HG03460 (cell line): ENCODE results near the gene MYMX.

Source experiments
- ATAC-seq: cut with Tn5 transposase; IDR thresholded peaks from one replicate; pipeline ENCODE4 v1.9.1; 2021; ENCODE audit not compliant: unreplicated experiment

MYMX gene

DNA sequence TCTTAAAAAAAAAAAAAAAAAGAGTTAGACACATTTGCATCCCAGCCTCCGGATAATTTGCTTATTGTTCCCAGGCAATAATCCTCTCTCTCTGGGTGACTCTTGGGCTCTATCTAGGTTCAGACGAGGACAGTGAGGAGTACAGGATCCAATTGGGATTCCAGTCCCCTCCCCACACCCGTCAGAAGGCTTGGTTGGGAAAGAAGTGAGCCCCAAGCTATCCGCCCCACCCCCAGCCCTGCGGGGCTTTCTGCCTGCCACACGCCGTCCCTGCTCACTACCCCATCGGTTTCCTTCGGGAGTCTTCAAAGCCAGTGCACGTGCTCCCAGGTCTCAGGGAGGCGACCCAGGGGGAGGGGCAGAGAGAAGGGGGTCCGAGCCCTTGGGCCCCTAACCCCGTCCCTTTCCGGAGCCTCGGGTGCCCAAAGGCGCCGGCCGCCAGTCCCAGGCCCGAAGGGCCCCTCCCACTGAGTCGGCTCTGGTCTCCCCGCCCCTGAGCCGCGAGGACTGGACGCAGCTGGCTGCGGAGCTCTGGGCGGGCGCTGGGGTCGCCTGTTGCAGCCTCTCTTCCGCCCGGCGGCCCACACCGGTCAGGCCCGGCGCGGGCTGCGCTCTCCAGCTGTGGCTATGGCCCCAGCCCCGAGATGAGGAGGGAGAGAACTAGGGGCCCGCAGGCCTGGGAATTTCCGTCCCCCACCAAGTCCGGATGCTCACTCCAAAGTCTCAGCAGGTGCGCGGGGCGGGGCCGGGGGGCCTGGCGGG lies 2.5 kb downstream of the MYMX start:
- ATAC-seq, result peak; percentile 51

DNA sequence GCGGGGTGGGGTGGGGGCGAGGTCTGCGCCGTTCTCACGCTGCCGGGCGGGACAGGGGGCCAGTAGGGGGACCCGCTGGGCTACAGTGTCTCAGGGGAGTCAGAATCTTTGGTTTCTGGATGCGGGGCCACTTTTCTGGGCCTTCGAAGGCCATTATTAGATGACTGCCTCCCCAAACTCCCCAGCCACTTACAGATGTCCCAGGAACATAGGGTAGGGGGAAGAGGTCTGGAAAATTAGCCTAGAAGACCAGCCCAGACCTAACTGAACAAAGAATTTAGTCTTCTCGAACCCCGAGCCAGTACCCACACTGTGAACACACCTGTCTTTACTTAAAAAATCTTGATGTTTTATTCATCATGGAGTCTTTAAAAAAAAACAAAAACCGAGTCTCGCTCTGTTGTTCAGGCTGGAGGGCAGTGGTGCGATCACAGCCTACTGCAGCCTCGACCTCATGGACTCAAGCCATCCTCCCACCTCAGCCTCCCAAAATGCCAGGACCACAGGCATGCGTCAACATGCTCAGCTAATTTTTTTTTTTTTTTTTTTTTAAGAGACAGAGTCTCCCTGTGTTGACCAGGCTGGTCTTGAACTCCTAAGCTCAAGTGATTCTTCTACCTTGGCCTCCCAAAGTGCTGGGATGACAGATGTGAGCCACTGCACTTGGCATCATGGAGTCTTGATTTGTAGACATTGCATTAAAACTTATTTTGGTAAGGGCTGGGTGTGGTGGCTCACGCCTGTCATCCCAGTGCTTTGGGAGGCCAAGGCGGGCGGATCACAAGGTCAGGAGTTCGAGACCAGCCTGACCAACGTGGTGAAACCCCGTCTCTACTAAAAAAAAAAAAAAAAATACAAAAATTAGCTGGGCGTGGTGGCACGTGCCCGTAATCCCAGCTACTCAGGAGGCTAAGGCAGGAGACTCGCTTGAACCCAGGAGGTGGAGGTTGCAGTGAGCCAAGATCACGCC lies 3.4 kb downstream of the MYMX start:
- ATAC-seq, result no peak

DNA sequence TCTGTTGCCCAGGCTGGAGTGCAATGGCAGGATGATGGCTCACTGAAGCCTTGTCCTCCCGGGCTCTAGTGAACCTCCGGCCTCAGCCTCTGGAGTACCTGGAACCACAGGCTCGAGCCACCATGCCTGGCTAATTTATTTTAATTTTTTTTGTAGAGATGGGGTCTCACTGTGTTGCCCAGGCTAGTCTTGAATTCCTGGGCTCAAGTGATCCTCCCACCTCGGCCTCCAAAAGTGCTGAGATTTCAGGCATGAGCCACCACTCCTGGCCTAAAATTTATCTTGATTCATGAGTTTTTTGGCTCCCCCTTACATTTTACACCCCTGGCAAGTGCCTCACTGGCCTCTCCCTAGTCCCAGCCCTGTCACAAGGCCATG lies 4.2 kb downstream of the MYMX start:
- ATAC-seq, result no peak

DNA sequence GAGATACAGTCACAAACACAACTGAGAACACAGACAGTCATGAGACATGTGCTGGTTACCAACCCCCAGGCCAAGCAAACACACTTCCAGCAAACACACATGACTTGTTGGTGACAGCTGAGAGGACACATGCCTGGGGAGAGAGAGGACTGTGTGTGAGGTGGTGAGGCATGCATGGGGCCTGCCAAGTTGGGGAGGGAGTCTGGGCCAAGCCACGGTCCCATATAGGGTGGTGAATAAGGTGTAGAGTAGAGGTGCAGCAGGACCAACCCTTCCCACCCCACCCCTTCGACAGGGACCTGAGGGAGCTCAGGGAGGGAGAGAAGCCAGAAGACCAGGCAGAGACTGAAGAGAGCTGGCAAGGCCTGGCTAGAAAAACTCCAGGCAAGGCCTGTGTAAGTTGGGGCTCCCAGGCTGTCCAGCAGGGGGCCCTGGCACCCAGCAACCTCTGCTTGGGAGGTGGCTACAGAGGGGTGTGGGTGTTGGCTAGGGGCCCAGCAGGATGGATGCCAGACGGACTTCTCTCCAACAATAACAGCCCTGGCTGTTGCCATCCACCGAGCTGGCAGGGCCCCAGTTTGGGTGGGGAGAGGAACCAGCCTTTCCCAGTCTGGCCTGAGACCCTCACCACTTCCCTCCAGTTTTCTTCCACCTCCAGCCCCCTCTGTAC lies 4.7 kb downstream of the MYMX start:
- peak; percentile 39 for ATAC-seq

DNA sequence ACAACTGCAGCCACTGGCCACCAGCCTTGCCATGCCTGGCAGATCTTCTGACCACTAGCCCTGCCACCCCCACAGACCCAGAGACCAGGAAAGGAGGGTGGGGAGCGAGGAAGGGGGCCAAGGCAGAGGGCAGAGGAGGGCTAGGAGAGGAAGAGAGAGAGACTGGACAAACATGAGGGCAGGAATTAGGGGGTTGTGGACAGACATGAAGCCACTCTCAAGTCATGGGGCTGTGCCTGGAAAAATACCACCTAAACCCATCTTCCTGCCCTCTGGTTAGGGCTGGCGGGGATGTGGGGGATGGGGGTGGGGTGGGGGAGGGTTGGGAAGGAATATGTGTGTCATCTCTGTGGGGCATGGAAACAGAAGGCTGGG lies 5.2 kb downstream of the MYMX start:
- ATAC-seq, result no peak

DNA sequence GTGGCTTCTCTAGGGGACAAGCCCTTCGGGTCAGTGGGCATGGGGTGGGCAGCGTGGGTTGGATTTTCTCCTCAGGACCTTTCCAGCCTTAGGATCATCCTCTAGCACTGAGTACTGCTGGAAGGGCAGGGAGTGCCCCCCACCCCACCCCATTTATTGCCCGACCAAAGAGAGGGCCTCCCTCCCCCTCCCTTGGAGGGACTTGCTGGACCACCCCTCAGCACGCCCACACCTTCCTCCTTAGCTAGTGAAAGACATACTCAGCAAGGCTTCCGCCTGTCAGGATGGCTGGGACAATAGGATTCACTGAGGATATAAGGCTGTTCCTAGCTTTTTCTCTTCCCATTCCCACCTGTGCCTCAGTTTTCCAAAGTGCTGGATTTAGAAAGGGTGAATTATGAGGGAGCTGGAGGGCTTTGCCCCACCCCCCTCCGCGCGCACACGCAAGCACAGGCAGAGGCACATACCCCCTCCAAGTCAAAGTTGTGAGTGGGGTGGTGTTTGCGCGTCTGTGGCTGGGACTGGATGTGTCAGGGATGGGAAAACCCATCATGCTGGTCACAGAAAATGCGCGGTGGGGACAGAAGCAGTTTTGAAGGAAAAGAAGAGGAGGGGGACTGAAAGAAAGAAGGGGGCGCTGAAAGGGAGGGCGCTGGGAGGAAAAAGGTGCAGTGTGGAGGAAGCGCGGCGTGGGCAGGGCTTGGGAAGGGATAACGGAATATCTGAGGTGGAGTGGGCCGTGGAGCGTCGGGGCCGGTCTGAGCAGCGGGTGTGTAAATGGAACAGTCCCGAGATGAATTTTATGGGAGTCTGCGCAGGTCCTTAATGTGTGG lies 6.0 kb downstream of the MYMX start:
- peak; percentile 3 for ATAC-seq

DNA sequence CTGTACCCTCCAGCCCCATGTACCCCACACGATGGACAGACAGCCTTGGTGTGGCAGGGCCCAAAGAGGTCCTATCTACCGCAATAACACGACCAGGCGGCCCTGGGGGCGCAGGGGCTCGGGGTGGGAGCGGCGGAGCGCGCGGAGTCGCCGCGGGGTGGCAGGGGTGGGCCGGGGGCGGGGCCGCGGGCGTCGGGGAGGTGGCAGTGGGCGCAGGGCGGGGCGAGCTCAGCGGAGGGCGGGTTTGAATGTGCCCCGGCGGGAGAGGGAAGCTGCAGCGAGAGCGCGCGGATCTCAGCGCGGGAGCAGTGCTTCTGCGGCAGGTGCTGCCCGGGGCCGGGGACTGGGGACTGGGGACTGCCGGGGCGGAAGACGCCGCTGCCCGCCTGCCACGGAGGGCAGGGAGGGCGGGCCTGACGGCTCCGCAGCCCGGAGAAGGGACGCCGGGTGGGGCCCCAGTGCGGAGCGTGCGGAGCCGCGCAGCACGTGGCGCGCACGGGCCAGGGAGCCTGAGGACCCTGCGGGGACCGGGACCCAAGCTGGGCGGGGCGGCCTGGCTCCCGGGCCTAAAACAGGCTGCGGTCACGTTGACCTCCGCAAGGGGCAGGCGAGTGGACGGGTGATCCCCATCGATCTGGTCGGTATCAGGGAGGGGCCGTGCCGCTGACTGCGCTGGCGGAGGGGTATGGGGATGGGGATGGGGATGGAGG lies 6.7 kb downstream of the MYMX start, which contains the start of gene SLC29A1:
TSS of gene SLC29A1 (plus strand) at position 277 of the 710 bp plus-strand sequence. CDS start 3,719 bp downstream, outside the sequence.
- peak; percentile 40 for ATAC-seq

DNA sequence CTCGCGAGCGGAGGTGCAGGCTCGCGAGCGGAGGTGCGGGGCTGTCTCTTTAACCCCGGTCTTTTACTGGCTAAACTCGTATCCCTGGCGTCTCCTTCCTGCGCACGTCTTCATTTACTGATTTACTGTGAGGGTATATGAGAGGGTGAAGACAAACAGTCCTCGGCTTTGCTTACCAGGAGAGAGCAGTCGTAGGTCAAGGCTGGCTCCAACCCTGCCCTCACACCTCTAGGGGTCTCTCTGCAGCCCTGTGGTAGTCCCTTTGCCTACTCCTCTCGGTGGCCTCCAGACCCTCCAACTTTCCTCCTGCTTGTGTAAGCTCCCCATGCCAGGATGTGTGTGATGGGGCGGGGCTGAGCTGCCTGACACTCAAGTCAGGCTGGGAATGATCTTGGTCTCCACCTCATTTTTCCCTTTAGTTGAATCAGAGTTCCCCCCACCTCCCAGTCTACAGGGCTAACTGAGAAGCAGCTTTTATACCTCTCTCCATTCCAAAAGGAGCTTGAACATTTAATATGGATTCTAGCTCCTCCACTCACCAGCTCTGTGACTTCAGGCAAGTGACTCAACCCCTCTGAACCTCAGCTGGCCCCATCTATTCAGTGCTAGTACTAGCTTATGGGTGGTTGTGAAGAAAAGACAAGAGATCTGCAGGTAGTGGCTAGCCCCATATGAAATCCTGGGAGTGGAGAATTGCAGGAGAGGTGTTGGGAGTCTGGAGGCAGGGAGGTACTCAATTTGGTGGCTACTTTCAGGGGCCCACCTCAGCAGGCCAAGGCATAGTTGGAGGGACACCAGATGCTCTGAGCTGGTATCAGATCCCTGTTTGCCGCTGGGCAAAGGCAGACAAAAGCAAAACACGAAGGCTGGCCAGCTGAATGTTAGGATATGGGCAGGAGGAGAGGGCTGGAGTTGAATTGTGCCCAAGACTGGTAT lies 7.6 kb downstream of the MYMX start:
- ATAC-seq, result peak; percentile 12

DNA sequence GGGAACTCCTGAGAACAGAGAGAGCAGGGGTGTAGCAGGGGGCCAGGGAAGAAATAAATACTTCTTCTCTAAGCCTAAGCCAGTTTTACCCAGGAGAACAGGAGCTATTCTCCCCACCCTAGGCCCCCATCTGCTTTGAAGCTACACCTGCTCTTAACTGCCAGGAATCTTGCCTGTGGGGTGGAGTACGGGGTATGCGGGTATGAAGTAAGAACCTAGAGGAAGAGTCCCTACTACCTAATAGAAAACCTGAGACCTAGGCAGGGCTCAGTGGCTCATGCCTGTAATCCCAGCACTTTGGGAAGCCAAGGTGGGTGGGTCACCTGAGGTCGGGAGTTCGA lies 8.2 kb downstream of the MYMX start:
- ATAC-seq, result no peak

DNA sequence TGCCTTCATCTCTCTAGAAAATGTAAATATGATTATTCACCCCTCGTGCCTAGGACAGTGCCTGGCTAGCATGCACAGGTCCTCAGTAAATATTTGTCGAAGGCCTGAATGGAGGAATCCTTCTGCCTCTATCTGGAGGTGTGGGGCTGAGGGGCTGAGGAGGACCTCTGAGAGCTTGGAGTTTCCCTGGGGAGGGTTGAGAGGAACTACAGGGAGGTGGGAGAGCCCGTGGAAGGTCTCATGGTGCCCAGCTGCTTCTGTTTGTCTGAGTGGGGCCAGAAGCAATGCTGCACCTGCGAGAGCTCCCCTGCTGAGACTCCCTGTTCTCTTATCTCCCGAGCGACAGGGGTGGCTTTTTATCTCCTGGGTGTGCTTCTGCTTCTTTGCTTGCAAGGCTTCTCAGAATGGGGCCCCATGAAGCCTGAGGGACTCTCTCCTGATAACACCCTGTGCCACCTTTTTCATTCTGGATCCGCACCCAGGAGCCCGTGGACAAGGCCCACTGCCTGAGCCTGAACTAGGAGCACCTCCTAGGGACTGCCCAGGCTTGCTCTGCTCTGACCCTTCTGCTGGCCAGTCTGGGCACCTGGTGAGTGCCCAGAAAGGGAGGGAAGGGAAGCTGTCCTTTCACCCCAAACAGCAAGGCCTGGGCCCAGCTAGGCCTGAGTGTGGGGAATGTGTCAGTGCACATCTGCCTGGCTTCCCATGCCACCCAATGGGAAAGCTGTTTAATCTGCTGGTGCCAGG lies 9.0 kb downstream of the MYMX start:
- ATAC-seq, result no peak

DNA sequence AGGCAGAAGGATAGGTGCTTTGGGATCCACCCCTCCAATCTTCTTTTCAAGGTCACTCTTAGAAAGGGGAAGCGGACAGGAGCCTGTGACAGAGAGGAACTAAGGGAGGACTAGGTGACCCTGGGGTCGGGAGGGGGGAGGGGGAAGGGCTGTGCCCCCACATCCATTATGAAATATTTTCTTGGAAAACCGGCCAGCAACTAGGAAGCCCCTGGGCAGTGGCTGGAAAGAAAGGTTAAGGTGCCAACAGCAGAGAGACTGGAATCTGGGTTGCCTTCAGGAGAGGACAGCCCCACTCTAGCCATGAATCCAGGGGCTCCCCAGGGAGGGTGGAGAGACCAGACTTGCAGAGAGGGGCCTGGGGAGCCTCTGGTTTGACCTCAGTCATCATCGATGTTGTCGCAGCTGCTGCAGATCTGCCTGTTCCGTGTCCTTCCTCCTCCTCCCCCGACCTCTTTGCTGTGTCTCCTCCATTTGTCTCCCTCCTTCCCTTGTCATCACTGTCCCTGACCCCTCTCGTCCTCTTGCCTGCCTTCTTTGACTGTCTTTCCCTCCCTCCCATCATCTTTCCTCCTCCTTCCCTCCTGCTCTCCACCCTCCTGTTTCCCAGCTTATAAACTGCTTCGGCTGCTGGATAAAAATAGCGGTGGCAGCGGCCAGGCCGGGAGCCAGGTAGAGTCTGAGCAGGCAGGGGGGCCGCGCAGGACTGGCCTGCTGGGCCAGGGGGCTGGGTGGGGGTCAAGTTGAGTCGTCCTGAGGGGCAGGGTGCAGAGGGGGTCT lies 9.8 kb downstream of the MYMX start:
- no peak for ATAC-seq

DNA sequence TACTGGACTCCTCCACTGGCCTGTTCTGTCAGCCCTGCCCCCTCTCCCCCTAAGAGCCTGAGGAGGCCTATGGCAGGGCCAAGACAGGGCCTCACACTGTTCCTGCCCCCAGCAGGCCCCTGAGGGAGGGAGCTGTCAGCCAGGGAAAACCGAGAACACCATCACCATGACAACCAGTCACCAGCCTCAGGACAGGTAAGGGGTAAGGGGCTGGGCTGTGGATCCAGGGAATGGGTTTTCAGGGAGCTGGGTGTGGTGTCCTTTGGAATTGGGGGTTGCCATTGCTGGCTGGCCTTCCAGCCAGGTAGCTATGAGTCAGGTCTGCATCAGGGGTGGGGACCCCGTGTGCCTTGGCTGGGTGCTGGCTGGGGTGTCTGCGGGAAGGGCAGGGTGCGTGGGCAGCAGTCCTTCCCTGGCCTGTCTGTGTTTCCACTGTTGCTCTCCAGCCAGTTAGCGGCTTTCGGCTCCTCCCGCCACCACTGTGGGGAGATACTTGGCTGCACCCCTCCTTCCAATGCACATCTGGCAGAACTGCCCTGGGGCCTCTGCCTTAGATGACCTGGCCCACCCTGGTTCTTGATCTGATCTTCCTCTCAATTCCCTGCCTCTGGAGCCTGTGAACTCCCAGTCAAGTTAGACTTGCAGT lies 10.5 kb downstream of the MYMX start:
- no peak for ATAC-seq

DNA sequence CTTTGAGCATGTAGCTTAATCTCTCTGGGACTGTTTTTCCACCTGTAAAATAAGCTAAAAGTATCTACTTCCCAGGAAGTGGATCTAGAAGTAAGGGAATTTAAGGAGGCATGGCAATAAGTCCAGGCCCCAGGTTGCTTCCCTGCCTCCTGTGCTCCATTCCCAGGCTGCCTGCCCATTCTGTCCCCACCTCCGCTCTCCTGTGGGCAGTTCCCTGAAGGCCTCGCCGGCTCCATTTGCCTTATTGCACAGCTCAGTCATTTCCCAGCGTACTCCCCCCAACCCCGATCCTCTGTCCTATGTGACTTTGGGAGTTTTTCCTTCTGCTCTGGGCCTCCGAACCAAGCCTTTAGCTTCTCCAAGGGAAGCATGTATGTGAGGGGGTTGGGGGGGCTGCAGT lies 11.3 kb downstream of the MYMX start:
- ATAC-seq, result no peak

DNA sequence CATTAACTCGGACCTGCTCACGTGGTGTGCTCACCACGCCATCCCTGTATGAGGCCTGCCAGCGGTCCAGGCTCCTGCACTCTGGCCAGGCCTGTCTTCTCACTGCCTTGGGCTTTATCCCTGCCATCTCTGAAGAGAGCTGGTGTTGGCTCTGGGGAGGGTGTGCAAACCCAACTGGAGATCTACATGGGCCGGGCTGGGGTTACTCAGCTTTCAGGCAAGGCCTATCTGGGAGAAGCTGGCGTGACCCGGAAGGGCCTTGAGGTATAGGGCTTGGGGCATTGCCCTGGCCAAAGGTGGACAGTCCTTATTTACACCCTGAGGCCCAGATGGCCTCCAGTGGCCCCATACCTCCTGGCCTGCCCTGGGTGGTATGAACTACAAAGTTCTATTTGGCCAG lies 11.7 kb downstream of the MYMX start:
- ATAC-seq, result no peak

DNA sequence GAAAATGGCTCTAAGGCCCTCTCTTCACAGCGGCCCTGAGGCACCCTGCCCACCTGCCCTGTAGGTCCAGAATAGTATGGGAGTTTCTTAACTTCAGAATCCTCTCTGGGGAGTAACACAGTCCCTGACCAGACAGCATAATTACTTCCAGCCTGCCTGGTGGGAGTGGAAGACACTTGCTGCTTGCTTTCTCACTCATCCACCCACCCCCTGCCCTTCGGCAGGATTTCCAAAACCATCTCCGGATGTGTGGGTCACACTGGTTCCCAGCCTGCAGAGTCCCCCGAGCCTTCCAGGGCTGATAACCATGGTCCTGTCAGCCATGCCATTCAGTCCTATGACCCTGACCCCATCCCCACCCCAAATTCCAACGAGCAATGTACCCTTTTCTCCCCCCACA lies 12.1 kb downstream of the MYMX start:
- no peak for ATAC-seq

DNA sequence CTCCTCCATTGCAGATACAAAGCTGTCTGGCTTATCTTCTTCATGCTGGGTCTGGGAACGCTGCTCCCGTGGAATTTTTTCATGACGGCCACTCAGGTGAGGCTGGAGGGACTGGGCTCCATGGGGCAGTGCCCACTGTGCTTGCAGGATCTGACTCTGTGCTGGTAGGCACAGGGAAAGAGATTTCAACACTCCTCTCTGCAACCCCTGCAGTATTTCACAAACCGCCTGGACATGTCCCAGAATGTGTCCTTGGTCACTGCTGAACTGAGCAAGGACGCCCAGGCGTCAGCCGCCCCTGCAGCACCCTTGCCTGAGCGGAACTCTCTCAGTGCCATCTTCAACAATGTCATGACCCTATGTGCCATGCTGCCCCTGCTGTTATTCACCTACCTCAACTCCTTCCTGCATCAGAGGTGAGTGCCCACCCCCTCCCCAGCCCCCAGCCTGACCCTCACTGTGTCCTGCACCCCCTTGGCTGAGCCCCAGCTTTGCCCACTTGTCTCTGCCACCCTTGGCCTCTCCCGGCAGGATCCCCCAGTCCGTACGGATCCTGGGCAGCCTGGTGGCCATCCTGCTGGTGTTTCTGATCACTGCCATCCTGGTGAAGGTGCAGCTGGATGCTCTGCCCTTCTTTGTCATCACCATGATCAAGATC lies 12.8 kb downstream of the MYMX start:
- no peak for ATAC-seq
